CD14-positive monocyte (primary cell): ENCODE results near the gene RPL15. TPM values are rescaled to one million over a fixed set of nuclear protein-coding genes. Genes with fewer than 3 reads are reported as not detected.
"Not testable (repeated sequence)": the region's sequence is repeated elsewhere in the genome, so short reads cannot be mapped to it uniquely, and the experiment has no call there.

ENCODE experiments used
- DNase-seq, 3 donors: peaks; one replicate each; pipeline ENCODE4 v3.0.0-alpha.2; 2011 to 2022
- H2AFZ ChIP-seq: 2 replicates; pipeline ENCODE4 v1.6.0; 2012; ENCODE audit warnings: mild to moderate bottlenecking, low read depth, low read length, inconsistent platforms; ENCODE audit not compliant: insufficient read depth, poor library complexity, severe bottlenecking
- H3K27ac ChIP-seq, 2 donors: 1 replicate in 1 of 2; 2 replicates in 1 of 2; pipeline ENCODE4 v1.5.1; 2012 to 2013; ENCODE audit warnings: low read length in 2 of 2, control low read depth in 1 of 2, inconsistent platforms in 1 of 2, low read depth in 1 of 2, mild to moderate bottlenecking in 1 of 2
- H3K27me3 ChIP-seq, 2 donors: one replicate each; pipeline versions ENCODE4 v1.6.0 to v1.6.1; 2011 to 2013; ENCODE audit warnings: low read length in 2 of 2; ENCODE audit not compliant: control insufficient read depth in 2 of 2, insufficient read depth in 2 of 2
- H3K36me3 ChIP-seq, 2 donors: replicated peaks in 1 of 2; 1 replicate in 1 of 2; 2 replicates in 1 of 2; pipeline versions ENCODE4 v1.5.1 to v1.6.1; 2012 to 2013; ENCODE audit warnings: low read length in 2 of 2, control low read depth in 1 of 2, inconsistent platforms in 1 of 2, mild to moderate bottlenecking in 1 of 2; ENCODE audit not compliant: insufficient read depth in 2 of 2, control insufficient read depth in 1 of 2
- H3K4me1 ChIP-seq, 2 donors: 1 replicate in 1 of 2; 2 replicates in 1 of 2; pipeline versions ENCODE4 v1.5.1 to v1.6.1; 2012 to 2013; ENCODE audit warnings: low read length in 2 of 2, control low read depth in 1 of 2, inconsistent platforms in 1 of 2, mild to moderate bottlenecking in 1 of 2, moderate library complexity in 1 of 2; ENCODE audit not compliant: insufficient read depth in 2 of 2, control insufficient read depth in 1 of 2
- H3K4me2 ChIP-seq: replicated peaks from 2 replicates; pipeline ENCODE3; 2012; ENCODE audit warnings: low read length, moderate library complexity, mild to moderate bottlenecking; ENCODE audit not compliant: poor library complexity, severe bottlenecking; ENCODE audit errors: extremely low read depth
- H3K4me3 ChIP-seq, 3 experiments: fragments of 200-600 bp in 1 of 3; sonication (generic) in 1 of 3; replicated peaks in 1 of 3; 1 replicate in 2 of 3; 2 replicates in 1 of 3; pipeline ENCODE4 v1.5.1; 2011 to 2013; ENCODE audit warnings: low read length in 3 of 3, mild to moderate bottlenecking in 3 of 3, control low read depth in 2 of 3, low read depth in 2 of 3, inconsistent platforms in 1 of 3, moderate library complexity in 1 of 3
- H3K79me2 ChIP-seq: 2 replicates; pipeline ENCODE4 v1.6.0; 2012; ENCODE audit warnings: mild to moderate bottlenecking, control low read depth, inconsistent platforms, low read length, moderate library complexity; ENCODE audit not compliant: insufficient read depth
- H3K9ac ChIP-seq: 2 replicates; pipeline ENCODE4 v1.6.0; 2017; ENCODE audit warnings: low read length, mild to moderate bottlenecking; ENCODE audit not compliant: insufficient read depth, poor library complexity, severe bottlenecking
- H3K9me3 ChIP-seq, 2 donors: replicated peaks in 1 of 2; 1 replicate in 1 of 2; 2 replicates in 1 of 2; pipeline versions ENCODE4 v1.5.1 to v1.6.1; 2012 to 2013; ENCODE audit warnings: low read length in 2 of 2, control low read depth in 1 of 2; ENCODE audit not compliant: control insufficient read depth in 1 of 2, insufficient read depth in 1 of 2
- H4K20me1 ChIP-seq: 2 replicates; pipeline ENCODE4 v1.6.0; 2012; ENCODE audit warnings: mild to moderate bottlenecking, low read length, control low read depth, moderate library complexity; ENCODE audit not compliant: insufficient read depth
- H3K27ac Mint-ChIP-seq, 7 donors: one replicate each; pipeline ENCODE4 v1.8.0; 2020; ENCODE audit warnings: mild to moderate bottlenecking in 7 of 7, mixed read lengths in 7 of 7, moderate library complexity in 6 of 7, inconsistent platforms in 2 of 7
- H3K27me3 Mint-ChIP-seq, 3 donors: one replicate each; pipeline ENCODE4 v1.8.0; 2021 to 2022; ENCODE audit warnings: low read depth in 3 of 3, mild to moderate bottlenecking in 3 of 3, mixed read lengths in 3 of 3, moderate library complexity in 3 of 3, inconsistent platforms in 1 of 3
- H3K36me3 Mint-ChIP-seq, 2 donors: one replicate each; pipeline ENCODE4 v1.8.0; 2020; ENCODE audit warnings: mixed read lengths in 2 of 2, inconsistent platforms in 1 of 2, mild to moderate bottlenecking in 1 of 2
- H3K4me1 Mint-ChIP-seq: one replicate; pipeline ENCODE4 v1.8.0; 2020; ENCODE audit warnings: mild to moderate bottlenecking, mixed read lengths
- H3K4me3 Mint-ChIP-seq, 2 donors: one replicate each; pipeline ENCODE4 v1.8.0; 2020; ENCODE audit warnings: mild to moderate bottlenecking in 2 of 2, mixed read lengths in 2 of 2, moderate library complexity in 1 of 2
- H3K9me3 Mint-ChIP-seq, 7 donors: one replicate each; pipeline ENCODE4 v1.8.0; 2020 to 2022; ENCODE audit warnings: mixed read lengths in 7 of 7, mild to moderate bottlenecking in 6 of 7, moderate library complexity in 6 of 7, inconsistent platforms in 2 of 7
- CTCF ChIP-seq: fragments of 200-600 bp; IDR thresholded peaks from one replicate; pipeline ENCODE4 v1.8.0; 2022; ENCODE audit warnings: antibody characterized with exemption, mild to moderate bottlenecking
- WGBS: methylation state at CpG from one replicate; pipeline ENCODE4 v1.1.5; 2013; ENCODE audit warnings: missing lambda C conversion rate; ENCODE audit not compliant: insufficient coverage; 5-methylcytosine and 5-hydroxymethylcytosine counted together
- intact Hi-C, 2 donors: fragments of 100-400 bp; cut with micrococcal nuclease; formaldehyde crosslinking; loops; one replicate each; pipeline versions ENCODE4 v1.15.0 to v1.15.1; 2023
- polyA plus RNA-seq, 3 donors: library from polyadenylated mRNA; depleted of rRNA in 1 of 3; unstranded in 2 of 3; stranded (reverse) in 1 of 3; fragments of 300-500 nt in 2 of 3; fragments of >200 nt in 1 of 3; fragmentation: Illumina TruSeq in 2 of 3; gene quantifications; 1 replicate in 2 of 3; 2 replicates in 1 of 3; pipeline ENCODE4 v1.2.3, GENCODE V29; 2012 to 2021

The RPL15 gene
- polyA plus RNA-seq, 3 donors: 2,510 to 3,161 (median 2,781) TPM

- no peaks in the 10 kb centered on the region for H3K27me3 ChIP-seq
- Mint-ChIP-seq H3K27me3 (peaks cover 0 to 2% (median 1%) of the 10 kb centered on the region in 3 donors), H3K36me3 (peaks cover 13 to 25% of the 10 kb centered on the region in 2 donors), H3K9me3 (peaks cover 3 to 7% (median 6%) of the 10 kb centered on the region in 7 donors), H3K27ac (no peak overlapping the region), H3K4me3 (no peak overlapping the region), H3K4me1 (peaks cover 42% of the 10 kb centered on the region)
- H3K79me2 ChIP-seq: peaks cover 21% of the 10 kb centered on the region
- no peak overlapping the region for H2AFZ ChIP-seq
- peaks cover 10 to 11% of the 10 kb centered on the region in 2 donors for H3K4me1 ChIP-seq
- no peak for TF ChIP-seq CTCF
- no CpG with 5 or more reads among the region's 4 CpGs for WGBS
- H3K36me3 ChIP-seq: peaks cover 0 to 16% of the 10 kb centered on the region in 2 donors
- intact Hi-C loops: no loop called here
- no peak for DNase-seq
- H3K9ac ChIP-seq: no peak overlapping the region
- H4K20me1 ChIP-seq: peaks cover 95% of the 10 kb centered on the region
- H3K9me3 ChIP-seq: peaks cover 0 to 3% of the 10 kb centered on the region in 2 donors
- H3K4me3 ChIP-seq: no peak overlapping the region
- no peak overlapping the region for H3K4me2 ChIP-seq
- no peak overlapping the region for H3K27ac ChIP-seq
Observed at GRCh38 chr3:23880703-23881339, 36.1 kb upstream of the RPL15 start.

- H3K4me3 ChIP-seq, H3K9ac ChIP-seq, H3K27me3 Mint-ChIP-seq, H3K9me3 ChIP-seq, H3K27ac ChIP-seq, H3K4me1 ChIP-seq, intact Hi-C loops, H3K4me2 ChIP-seq, DNase-seq, H3K27me3 ChIP-seq, H3K9me3 Mint-ChIP-seq, H2AFZ ChIP-seq, H3K4me3 Mint-ChIP-seq: not testable (repeated sequence)
- H3K27ac Mint-ChIP-seq: peak overlapping the region in 1 of 7 donors; percentile 80
- WGBS: 0% methylated on average over 3 of the region's 4 CpGs
- peaks cover 0 to 16% of the 10 kb centered on the region in 2 donors for H3K36me3 ChIP-seq
- peaks cover 94% of the 10 kb centered on the region for H4K20me1 ChIP-seq
- H3K36me3 Mint-ChIP-seq: peaks cover 13 to 28% of the 10 kb centered on the region in 2 donors
- H3K4me1 Mint-ChIP-seq: peaks cover 30% of the 10 kb centered on the region
- H3K79me2 ChIP-seq: peaks cover 24% of the 10 kb centered on the region
Observed at GRCh38 chr3:23881993-23882392, 34.9 kb upstream of the RPL15 start.
